Measurements from ENCODE around the gene HOXB7.

DNA sequence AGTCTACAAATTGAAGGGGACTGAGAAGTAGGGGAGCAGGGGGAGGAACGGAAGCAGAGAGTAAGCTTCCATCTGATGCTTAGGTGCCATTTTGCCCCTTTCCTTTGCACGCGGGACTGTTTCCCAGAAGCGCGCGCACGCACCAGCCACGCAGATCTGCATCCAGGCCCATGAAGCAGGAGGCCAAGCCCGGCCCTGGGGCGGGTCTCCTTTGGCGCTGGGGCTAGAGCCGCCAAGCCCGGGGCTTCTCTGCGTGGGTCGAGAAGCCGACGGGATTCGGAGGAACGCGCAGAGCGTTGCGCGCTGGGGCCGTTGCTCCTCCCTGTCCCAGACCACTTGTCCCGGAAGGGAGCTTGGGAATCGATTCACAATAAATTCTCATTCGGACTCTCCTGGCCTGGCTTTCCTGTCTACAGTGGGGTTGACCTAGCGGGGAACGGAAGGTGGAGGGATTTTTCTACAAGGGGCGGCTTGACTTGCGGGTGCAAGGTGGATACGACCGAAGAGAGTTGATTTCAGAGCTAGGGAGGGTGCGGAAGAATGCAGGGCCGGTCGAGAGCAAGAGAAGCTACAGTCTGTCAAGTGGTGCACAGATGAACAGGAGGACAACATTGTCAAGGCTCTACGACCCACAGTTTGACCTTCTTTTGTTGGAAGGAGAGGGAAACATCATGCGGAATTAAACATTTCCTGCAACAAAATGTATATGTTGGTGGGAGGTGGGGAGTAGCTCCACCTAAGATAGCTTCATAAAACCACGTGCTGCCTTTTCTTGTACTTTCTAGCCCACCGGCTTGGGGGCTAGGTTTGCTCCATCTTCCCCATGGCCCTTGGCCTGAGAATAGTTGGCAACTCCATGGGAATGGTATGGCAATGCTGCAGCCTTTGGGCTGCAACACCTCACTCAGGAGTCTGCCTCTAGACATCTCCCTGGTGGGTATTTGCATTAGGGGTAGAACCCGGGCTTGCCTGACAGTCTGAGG lies 10.9 kb upstream of the HOXB7 start:
- TF ChIP-seq, protein P1, sequence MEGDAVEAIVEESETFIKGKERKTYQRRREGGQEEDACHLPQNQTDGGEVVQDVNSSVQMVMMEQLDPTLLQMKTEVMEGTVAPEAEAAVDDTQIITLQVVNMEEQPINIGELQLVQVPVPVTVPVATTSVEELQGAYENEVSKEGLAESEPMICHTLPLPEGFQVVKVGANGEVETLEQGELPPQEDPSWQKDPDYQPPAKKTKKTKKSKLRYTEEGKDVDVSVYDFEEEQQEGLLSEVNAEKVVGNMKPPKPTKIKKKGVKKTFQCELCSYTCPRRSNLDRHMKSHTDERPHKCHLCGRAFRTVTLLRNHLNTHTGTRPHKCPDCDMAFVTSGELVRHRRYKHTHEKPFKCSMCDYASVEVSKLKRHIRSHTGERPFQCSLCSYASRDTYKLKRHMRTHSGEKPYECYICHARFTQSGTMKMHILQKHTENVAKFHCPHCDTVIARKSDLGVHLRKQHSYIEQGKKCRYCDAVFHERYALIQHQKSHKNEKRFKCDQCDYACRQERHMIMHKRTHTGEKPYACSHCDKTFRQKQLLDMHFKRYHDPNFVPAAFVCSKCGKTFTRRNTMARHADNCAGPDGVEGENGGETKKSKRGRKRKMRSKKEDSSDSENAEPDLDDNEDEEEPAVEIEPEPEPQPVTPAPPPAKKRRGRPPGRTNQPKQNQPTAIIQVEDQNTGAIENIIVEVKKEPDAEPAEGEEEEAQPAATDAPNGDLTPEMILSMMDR (conservative IDR thresholded peaks at IDR 0.05; ENCODE audit: low read length) = no peak
- TF ChIP-seq EZH2phosphoT487 (IDR thresholded peaks at IDR 0.05; ENCODE audit: borderline replicate concordance, low read depth, low read length) = no peak

All from OCI-LY7 (cell line).